ENCODE measurements around the gene TIMP1. TPM values are rescaled to one million over a fixed set of nuclear protein-coding genes. Genes with fewer than 3 reads are reported as not detected.
"Not testable (repeated sequence)": the region's sequence is repeated elsewhere in the genome, so short reads cannot be mapped to it uniquely, and the experiment has no call there.

The TIMP1 gene
- total RNA-seq, 1 donor from 2014 or later, result 57.1 TPM

DNA sequence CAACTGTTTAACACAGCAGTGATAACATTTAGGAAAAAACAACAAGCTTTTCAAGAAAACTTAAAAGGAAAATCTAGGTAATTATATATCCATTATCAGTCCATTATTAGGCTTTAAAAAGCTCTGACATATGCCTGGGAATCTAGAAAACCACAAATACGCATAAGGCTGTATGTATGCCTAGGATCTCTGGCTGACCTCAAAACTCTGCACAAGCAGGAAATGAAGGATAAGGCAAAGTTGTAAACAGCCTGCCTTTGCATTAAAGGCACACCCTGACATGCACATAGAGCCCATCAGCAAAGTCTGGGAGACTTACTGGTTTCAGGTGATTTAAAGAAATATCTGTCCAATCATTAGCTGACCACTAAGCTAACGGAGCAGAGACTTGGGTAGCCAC, 14.0 kb downstream of the TIMP1 start:
- TF ChIP-seq, protein P1, sequence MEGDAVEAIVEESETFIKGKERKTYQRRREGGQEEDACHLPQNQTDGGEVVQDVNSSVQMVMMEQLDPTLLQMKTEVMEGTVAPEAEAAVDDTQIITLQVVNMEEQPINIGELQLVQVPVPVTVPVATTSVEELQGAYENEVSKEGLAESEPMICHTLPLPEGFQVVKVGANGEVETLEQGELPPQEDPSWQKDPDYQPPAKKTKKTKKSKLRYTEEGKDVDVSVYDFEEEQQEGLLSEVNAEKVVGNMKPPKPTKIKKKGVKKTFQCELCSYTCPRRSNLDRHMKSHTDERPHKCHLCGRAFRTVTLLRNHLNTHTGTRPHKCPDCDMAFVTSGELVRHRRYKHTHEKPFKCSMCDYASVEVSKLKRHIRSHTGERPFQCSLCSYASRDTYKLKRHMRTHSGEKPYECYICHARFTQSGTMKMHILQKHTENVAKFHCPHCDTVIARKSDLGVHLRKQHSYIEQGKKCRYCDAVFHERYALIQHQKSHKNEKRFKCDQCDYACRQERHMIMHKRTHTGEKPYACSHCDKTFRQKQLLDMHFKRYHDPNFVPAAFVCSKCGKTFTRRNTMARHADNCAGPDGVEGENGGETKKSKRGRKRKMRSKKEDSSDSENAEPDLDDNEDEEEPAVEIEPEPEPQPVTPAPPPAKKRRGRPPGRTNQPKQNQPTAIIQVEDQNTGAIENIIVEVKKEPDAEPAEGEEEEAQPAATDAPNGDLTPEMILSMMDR (IDR thresholded peaks at IDR 0.05; ENCODE audit: insufficient read depth, low read length, severe bottlenecking), result no peak
- no peak for FAIRE-seq
- H3K27me3 ChIP-seq (ENCODE audit: control insufficient read depth, insufficient read depth, low read length), result no peaks in the 10 kb centered on the region
- H3K4me3 ChIP-seq (ENCODE audit: low read depth, low read length), result no peak overlapping the region
- H3K36me3 ChIP-seq (ENCODE audit: control insufficient read depth, insufficient read depth, low read length), result no peaks in the 10 kb centered on the region
- DNase-seq (ENCODE audit: low read depth), result no peak

DNA sequence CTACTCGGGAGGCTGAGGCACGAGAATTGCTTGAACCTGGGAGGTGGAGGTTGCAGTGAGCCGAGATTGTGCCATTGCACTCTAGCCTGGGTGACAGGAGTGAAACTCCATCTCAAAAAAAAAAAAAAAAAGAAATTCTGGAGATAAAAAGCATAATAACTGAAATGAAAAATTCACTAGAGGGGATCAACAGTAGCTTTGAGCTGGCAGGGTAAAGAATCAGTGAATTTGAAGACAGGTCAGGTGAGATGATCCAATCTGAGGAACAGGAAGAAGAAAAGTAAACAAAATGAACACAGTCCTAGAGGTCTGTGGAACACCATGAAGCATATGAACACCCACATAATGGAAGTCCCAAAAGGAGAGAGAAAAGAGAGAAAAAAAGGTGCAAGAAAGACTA, 15.0 kb downstream of the TIMP1 start:
- TF ChIP-seq, protein P1 (IDR thresholded peaks at IDR 0.05; ENCODE audit: insufficient read depth, low read length, severe bottlenecking), result no peak
- Histone ChIP-seq H3K4me3 (ENCODE audit: low read depth, low read length) (no peak overlapping the region), H3K36me3 (ENCODE audit: control insufficient read depth, insufficient read depth, low read length) (no peaks in the 10 kb centered on the region), H3K27me3 (ENCODE audit: control insufficient read depth, insufficient read depth, low read length) (no peaks in the 10 kb centered on the region)
- FAIRE-seq (no peak), DNase-seq (ENCODE audit: low read depth) (no peak)

DNA sequence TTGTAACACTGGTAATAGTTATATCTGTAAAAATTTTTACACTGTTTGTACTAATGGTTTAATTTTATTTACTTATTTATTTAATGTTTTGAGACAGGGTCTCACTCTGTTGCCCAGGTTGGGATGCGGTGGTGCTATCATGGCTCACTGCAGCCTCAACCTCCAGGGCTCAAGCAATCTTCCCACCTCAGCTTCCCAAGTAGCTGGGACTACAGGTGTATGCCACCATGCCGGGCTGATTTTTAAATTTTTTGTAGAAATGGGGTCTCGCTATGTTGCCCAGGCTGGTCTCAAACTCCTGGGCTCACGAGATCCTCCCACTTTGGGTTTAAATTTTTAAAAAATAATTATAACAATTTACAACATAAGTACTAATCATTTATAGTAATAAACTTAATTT, 20.9 kb downstream of the TIMP1 start:
- H3K36me3 ChIP-seq (ENCODE audit: control insufficient read depth, insufficient read depth, low read length); H3K27me3 ChIP-seq (ENCODE audit: control insufficient read depth, insufficient read depth, low read length); DNase-seq (ENCODE audit: low read depth); FAIRE-seq; H3K4me3 ChIP-seq (ENCODE audit: low read depth, low read length): not testable (repeated sequence)

DNA sequence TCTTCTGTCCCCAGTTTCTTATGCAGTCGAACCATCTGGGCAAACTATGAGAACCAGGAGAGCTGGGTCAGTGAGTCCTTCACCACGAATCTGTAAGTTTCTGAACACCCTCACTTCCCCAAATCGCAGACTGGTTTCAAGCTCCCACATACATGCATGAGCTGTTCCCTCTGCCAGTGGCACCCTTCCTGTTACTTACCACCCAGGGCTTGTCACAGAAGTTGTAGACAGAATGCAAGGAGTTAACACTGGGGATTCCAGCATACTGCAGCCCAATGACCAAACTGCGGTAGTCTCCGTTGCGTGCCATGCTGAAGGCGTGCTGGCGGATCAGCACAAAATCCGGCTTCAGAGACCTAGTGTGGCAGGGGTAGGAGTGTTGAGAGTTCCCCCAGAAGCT, 22.8 kb downstream of the TIMP1 start:
- Histone ChIP-seq H3K36me3 (ENCODE audit: control insufficient read depth, insufficient read depth, low read length) (no peaks in the 10 kb centered on the region), H3K27me3 (ENCODE audit: control insufficient read depth, insufficient read depth, low read length) (no peaks in the 10 kb centered on the region), H3K4me3 (ENCODE audit: low read depth, low read length) (no peak overlapping the region)
- TF ChIP-seq, protein P1 (IDR thresholded peaks at IDR 0.05; ENCODE audit: insufficient read depth, low read length, severe bottlenecking), result no peak
- DNase-seq (ENCODE audit: low read depth) (no peak), FAIRE-seq (no peak)

DNA sequence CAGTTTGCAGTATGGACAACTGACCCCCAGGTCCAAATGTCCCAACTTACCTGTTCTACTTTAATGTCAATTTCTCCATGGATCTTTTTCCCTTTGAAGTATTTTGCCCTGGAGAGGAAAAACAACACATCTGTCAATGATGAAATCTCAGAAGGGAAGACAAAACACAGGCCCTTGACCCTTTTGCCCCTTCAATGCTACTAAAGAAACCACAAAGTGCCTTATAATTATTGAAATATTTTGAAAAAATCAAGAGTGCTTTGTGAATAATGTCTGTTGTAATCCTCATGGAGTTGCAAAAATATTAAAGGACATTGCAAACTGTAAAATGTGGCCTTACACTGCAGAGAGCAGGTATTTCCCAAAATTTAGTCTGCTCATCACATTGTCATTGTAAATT, 24.9 kb downstream of the TIMP1 start:
- Histone ChIP-seq H3K36me3 (ENCODE audit: control insufficient read depth, insufficient read depth, low read length) (no peaks in the 10 kb centered on the region), H3K4me3 (ENCODE audit: low read depth, low read length) (no peak overlapping the region), H3K27me3 (ENCODE audit: control insufficient read depth, insufficient read depth, low read length) (no peaks in the 10 kb centered on the region)
- FAIRE-seq (no peak), DNase-seq (ENCODE audit: low read depth) (no peak)
- TF ChIP-seq, protein P1 (IDR thresholded peaks at IDR 0.05; ENCODE audit: insufficient read depth, low read length, severe bottlenecking), result no peak

DNA sequence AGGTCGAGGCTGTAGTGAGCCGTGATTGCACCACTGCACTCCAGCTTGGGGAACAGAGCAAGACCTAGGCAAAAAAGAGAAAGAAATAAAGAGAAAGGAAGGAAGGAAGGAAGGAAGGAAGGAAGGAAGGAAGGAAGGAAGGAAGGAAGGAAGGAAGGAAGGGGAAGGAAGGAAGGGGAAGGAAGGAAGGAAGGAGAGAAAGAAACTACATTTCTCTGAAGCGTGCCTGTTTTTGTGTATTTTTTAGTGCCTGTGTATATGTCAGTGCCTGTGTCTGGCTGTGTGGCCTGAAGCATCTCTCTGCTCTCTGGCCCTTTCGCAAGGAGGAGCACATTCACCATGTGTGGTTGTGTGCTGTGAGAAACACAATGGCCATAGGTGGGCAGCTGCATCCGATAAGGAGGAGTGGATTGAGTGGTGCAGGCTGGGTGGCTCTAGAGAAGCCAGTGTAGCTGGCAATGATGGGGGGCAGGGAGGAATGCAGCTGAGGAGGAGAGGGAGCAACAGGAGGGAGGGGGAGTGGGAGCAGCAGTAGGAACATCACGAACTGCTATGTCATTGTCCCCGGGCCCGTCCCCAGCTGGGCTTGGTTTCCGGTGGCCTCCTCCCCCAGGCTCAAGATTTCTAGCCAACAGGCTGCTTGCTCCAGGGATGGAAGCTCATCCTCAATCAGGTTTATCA, 26.0 kb downstream of the TIMP1 start:
- peak; percentile 7 for FAIRE-seq

More for the DNA sequence above, 26.0 kb downstream of the TIMP1 start:
- H3K36me3 ChIP-seq (ENCODE audit: control insufficient read depth, insufficient read depth, low read length), result no peaks in the 10 kb centered on the region
- no peaks in the 10 kb centered on the region for H3K27me3 ChIP-seq (ENCODE audit: control insufficient read depth, insufficient read depth, low read length)
- TF ChIP-seq, protein P1 (IDR thresholded peaks at IDR 0.05; ENCODE audit: insufficient read depth, low read length, severe bottlenecking), result no peak
- no peak for DNase-seq (ENCODE audit: low read depth)
- H3K4me3 ChIP-seq (ENCODE audit: low read depth, low read length), result no peak overlapping the region

Measured in bronchial epithelial cell (primary cell).